HEK293 (cell line): ENCODE data around the gene MED13L.

ENCODE experiments used
- CTCF ChIA-PET: fragments of 350-600 bp; formaldehyde crosslinking; extraction: SDS; loops from one replicate; lab custom pipeline; 2021; ENCODE audit warnings: antibody characterized with exemption; lab: Yijun Ruan, JAX
- POLR2A ChIA-PET: fragments of 300-600 bp; formaldehyde crosslinking; extraction: SDS; loops from one replicate; lab custom pipeline; 2020; ENCODE audit warnings: antibody characterized with exemption, inconsistent platforms; lab: Yijun Ruan, JAX
- H3K27ac ChIP-seq: fragments of 200-500 bp; sonication (Bioruptor generic); 2 replicates; pipeline ENCODE4 v1.5.1; 2014; ENCODE audit warnings: low read depth, low read length, control low read depth, inconsistent platforms; ENCODE audit errors: extremely low read depth
- H3K36me3 ChIP-seq, 2 experiments: fragments of 200-500 bp in 1 of 2; sonication (Bioruptor generic) in 1 of 2; 1 replicate in 1 of 2; 2 replicates in 1 of 2; pipeline ENCODE4 v1.5.1; 2014 to 2017; ENCODE audit warnings: inconsistent platforms in 2 of 2, low read length in 2 of 2; ENCODE audit not compliant: control insufficient read depth in 2 of 2, insufficient read depth in 1 of 2
- H3K4me1 ChIP-seq: fragments of 200-500 bp; sonication (Bioruptor generic); 2 replicates; pipeline ENCODE4 v1.5.1; 2014; ENCODE audit warnings: mild to moderate bottlenecking, low read length, inconsistent platforms; ENCODE audit not compliant: control insufficient read depth, insufficient read depth
- H3K4me3 ChIP-seq: 2 replicates; pipeline ENCODE4 v1.5.1; 2011; ENCODE audit warnings: low read depth, mild to moderate bottlenecking, control low read depth, low read length, moderate library complexity
- H3K9me3 ChIP-seq: fragments of 200-500 bp; sonication (Bioruptor generic); 2 replicates; pipeline ENCODE4 v1.5.1; 2014; ENCODE audit warnings: low read depth, low read length, inconsistent platforms; ENCODE audit not compliant: control insufficient read depth, insufficient read depth
- HIC1 ChIP-seq: fragments of 450-650 bp; formaldehyde crosslinking; IDR thresholded peaks from 2 replicates; pipeline ENCODE4 v1.5.1; 2016; ENCODE audit warnings: missing biosample characterization, missing genetic modification characterization
- HOXA7 ChIP-seq: sonication (generic); formaldehyde crosslinking; IDR thresholded peaks from 2 replicates; pipeline ENCODE4 v1.8.1; 2022; ENCODE audit warnings: missing genetic modification reagents, borderline replicate concordance
- HOXD13 ChIP-seq: sonication (generic); formaldehyde crosslinking; IDR thresholded peaks from 2 replicates; pipeline ENCODE4 v1.8.0; 2022; ENCODE audit warnings: missing genetic modification reagents, borderline replicate concordance
- KLF7 ChIP-seq: fragments of 450-650 bp; formaldehyde crosslinking; IDR thresholded peaks from 2 replicates; pipeline ENCODE4 v1.5.1; 2016; ENCODE audit warnings: missing biosample characterization, missing genetic modification characterization, borderline replicate concordance
- PRDM10 ChIP-seq: fragments of 450-650 bp; formaldehyde crosslinking; IDR thresholded peaks from 2 replicates; pipeline ENCODE4 v1.5.1; 2016; ENCODE audit warnings: missing biosample characterization, missing genetic modification characterization
- YY1 ChIP-seq: fragments of 450-650 bp; formaldehyde crosslinking; IDR thresholded peaks from 2 replicates; pipeline ENCODE4 v1.5.1; 2018; ENCODE audit warnings: missing biosample characterization, missing genetic modification characterization
- ZBTB1 ChIP-seq: fragments of 450-650 bp; formaldehyde crosslinking; IDR thresholded peaks from 2 replicates; pipeline ENCODE4 v1.5.1; 2016; ENCODE audit warnings: missing biosample characterization, missing genetic modification characterization
- ZBTB8A ChIP-seq: fragments of 450-650 bp; formaldehyde crosslinking; IDR thresholded peaks from 2 replicates; pipeline ENCODE4 v1.5.1; 2016; ENCODE audit warnings: missing biosample characterization, missing genetic modification characterization
- ZEB2 ChIP-seq: fragments of 450-650 bp; formaldehyde crosslinking; IDR thresholded peaks from 2 replicates; pipeline ENCODE4 v1.5.1; 2016; ENCODE audit warnings: missing biosample characterization, missing genetic modification characterization
- ZNF157 ChIP-seq: fragments of 450-650 bp; formaldehyde crosslinking; IDR thresholded peaks from 2 replicates; pipeline ENCODE4 v1.5.1; 2016; ENCODE audit warnings: missing biosample characterization, missing genetic modification characterization
- ZNF211 ChIP-seq: fragments of 450-650 bp; formaldehyde crosslinking; IDR thresholded peaks from 2 replicates; pipeline ENCODE4 v1.5.1; 2016; ENCODE audit warnings: low read depth, missing biosample characterization, missing genetic modification characterization
- ZNF280D ChIP-seq: fragments of 450-650 bp; formaldehyde crosslinking; IDR thresholded peaks from 2 replicates; pipeline ENCODE4 v1.5.1; 2016; ENCODE audit warnings: missing biosample characterization, missing genetic modification characterization
- ZNF362 ChIP-seq: fragments of 450-650 bp; formaldehyde crosslinking; IDR thresholded peaks from 2 replicates; pipeline ENCODE4 v1.5.1; 2016; ENCODE audit warnings: missing biosample characterization, missing genetic modification characterization
- ZNF398 ChIP-seq: fragments of 450-650 bp; formaldehyde crosslinking; IDR thresholded peaks from 2 replicates; pipeline ENCODE4 v1.5.1; 2017; ENCODE audit warnings: missing biosample characterization, missing genetic modification characterization
- ZNF549 ChIP-seq: fragments of 450-650 bp; IDR thresholded peaks from 2 replicates; pipeline ENCODE4 v1.5.1; 2018; ENCODE audit warnings: missing biosample characterization, missing genetic modification characterization, mild to moderate bottlenecking, inconsistent platforms, moderate library complexity
- ZNF558 ChIP-seq: fragments of 450-650 bp; formaldehyde crosslinking; IDR thresholded peaks from 2 replicates; pipeline ENCODE4 v1.5.1; 2016; ENCODE audit warnings: missing biosample characterization, missing genetic modification characterization
- ZNF626 ChIP-seq: fragments of 450-650 bp; sonication (Bioruptor Pico); formaldehyde crosslinking; IDR thresholded peaks from 2 replicates; pipeline ENCODE4 v1.5.1; 2018; ENCODE audit warnings: missing biosample characterization, missing genetic modification characterization, inconsistent platforms
- ZNF664 ChIP-seq: fragments of 450-650 bp; formaldehyde crosslinking; IDR thresholded peaks from 2 replicates; pipeline ENCODE4 v1.5.1; 2016; ENCODE audit warnings: missing biosample characterization, missing genetic modification characterization
- ZNF776 ChIP-seq: fragments of 450-650 bp; formaldehyde crosslinking; IDR thresholded peaks from 2 replicates; pipeline ENCODE4 v1.5.0; 2017; ENCODE audit warnings: missing biosample characterization, missing genetic modification characterization, borderline replicate concordance
- ZNF791 ChIP-seq: fragments of 450-650 bp; formaldehyde crosslinking; IDR thresholded peaks from 2 replicates; pipeline ENCODE4 v1.5.1; 2016; ENCODE audit warnings: missing biosample characterization, missing genetic modification characterization

MED13L gene

GRCh38 chr12:116204785-116205184 is 72.7 kb downstream of the MED13L start:
- ChIA-PET CTCF (interaction anchor here (0.5 to 1.4 kb wide), 3 partner anchors 9 to 104 kb away, joined by 3 read pairs; no protein-coding TSS in a partner anchor), POLR2A (interaction anchor here (0.7 kb wide), 1 partner anchor 123 kb away, joined by 10 read pairs; no protein-coding TSS in a partner anchor)

GRCh38 chr12:116204169-116204568 is 73.3 kb downstream of the MED13L start:
- no peaks in the 10 kb centered on the region for H3K9me3 ChIP-seq
- no peak overlapping the region for H3K4me3 ChIP-seq
- H3K36me3 ChIP-seq: no peaks in the 10 kb centered on the region
- ChIA-PET POLR2A (no interaction called here), CTCF (interaction anchor here (0.8 to 1.4 kb wide), 2 partner anchors 9 to 32 kb away, joined by 3 read pairs; no protein-coding TSS in a partner anchor)
- no peak overlapping the region for H3K27ac ChIP-seq
- H3K4me1 ChIP-seq: peaks cover 13% of the 10 kb centered on the region
- TF ChIP-seq ZNF549 (tag by site-specific recombination) (no peak), ZNF626 (tag by site-specific recombination) (no peak), ZNF664 (tag by site-specific recombination) (no peak), ZNF280D (tag by site-specific recombination) (no peak), ZEB2 (tag by site-specific recombination) (no peak), HOXD13 (CRISPR knock-in tag) (no peak), HOXA7 (CRISPR knock-in tag) (no peak), ZBTB8A (tag by site-specific recombination) (no peak), ZBTB1 (no peak), ZNF362 (tag by site-specific recombination) (no peak), YY1 (no peak), ZNF398 (tag by site-specific recombination) (no peak)

More at GRCh38 chr12:116204785-116205184, 72.7 kb downstream of the MED13L start:
- no peak overlapping the region for H3K27ac ChIP-seq
- no peak overlapping the region for H3K4me3 ChIP-seq
- no peak for TF ChIP-seq ZNF776 (tag by site-specific recombination)
- TF ChIP-seq ZNF791 (tag by site-specific recombination): no peak
- TF ChIP-seq PRDM10 (tag by site-specific recombination): no peak
- TF ChIP-seq ZNF157: peak; percentile 62
- TF ChIP-seq ZNF211 (tag by site-specific recombination): no peak
- TF ChIP-seq KLF7 (tag by site-specific recombination): no peak
- no peak for TF ChIP-seq ZNF558 (tag by site-specific recombination)
- no peak for TF ChIP-seq HIC1
- no peaks in the 10 kb centered on the region for H3K36me3 ChIP-seq
- no peaks in the 10 kb centered on the region for H3K9me3 ChIP-seq
- peaks cover 18% of the 10 kb centered on the region for H3K4me1 ChIP-seq
